Fibroblast of pulmonary artery (primary cell): ENCODE results near the gene PTPRG.

Source experiments
- DNase-seq: peaks from one replicate; pipeline ENCODE4 v3.0.0-alpha.2; 2010; ENCODE audit warnings: low read depth
- H3K4me3 ChIP-seq: replicated peaks from 2 replicates; pipeline ENCODE4 v1.5.1; 2011; ENCODE audit warnings: low read depth, mild to moderate bottlenecking, control low read depth, low read length, moderate library complexity
- CTCF ChIP-seq: IDR thresholded peaks from 2 replicates; pipeline ENCODE4 v1.5.1; 2011; ENCODE audit warnings: mild to moderate bottlenecking, control low read depth, low read length, inconsistent platforms; ENCODE audit errors: missing control alignments

The PTPRG gene

GRCh38 chr3:62022312-62022711 is 460.9 kb downstream of the PTPRG start:
- no peak for DNase-seq
- no peak overlapping the region for H3K4me3 ChIP-seq
- TF ChIP-seq CTCF = no peak

- TF ChIP-seq CTCF = no peak
- no peak overlapping the region for H3K4me3 ChIP-seq
These were observed 463.5 kb downstream of the PTPRG start for GRCh38 chr3:62024882-62025281.

GRCh38 chr3:62025913-62026312 is 464.5 kb downstream of the PTPRG start:
- no peak overlapping the region for H3K4me3 ChIP-seq
- TF ChIP-seq CTCF = no peak
- no peak for DNase-seq

More at GRCh38 chr3:62024882-62025281, 463.5 kb downstream of the PTPRG start:
- no peak for DNase-seq

- no peak for DNase-seq
- TF ChIP-seq CTCF = no peak
These were observed 465.9 kb downstream of the PTPRG start for GRCh38 chr3:62027241-62027640.

GRCh38 chr3:62027796-62028195 is 466.4 kb downstream of the PTPRG start:
- no peak for TF ChIP-seq CTCF
- no peak overlapping the region for H3K4me3 ChIP-seq
- no peak for DNase-seq

More at GRCh38 chr3:62027241-62027640, 465.9 kb downstream of the PTPRG start:
- no peak overlapping the region for H3K4me3 ChIP-seq

GRCh38 chr3:62028236-62028635 is 466.9 kb downstream of the PTPRG start:
- no peak overlapping the region for H3K4me3 ChIP-seq
- no peak for DNase-seq
- no peak for TF ChIP-seq CTCF

GRCh38 chr3:62032738-62033137 is 471.4 kb downstream of the PTPRG start:
- DNase-seq = no peak
- no peak overlapping the region for H3K4me3 ChIP-seq
- no peak for TF ChIP-seq CTCF
